ENCODE measurements around the gene COX19. TPM values are rescaled to one million over a fixed set of nuclear protein-coding genes. Genes with fewer than 3 reads are reported as not detected.
A peak's percentile ranks its signal among the peaks of the same experiment; 100 is the strongest.

Gene COX19
- total and polyA plus RNA-seq, 2 experiments from 2014 or later: 18.1 to 18.3 TPM

DNA sequence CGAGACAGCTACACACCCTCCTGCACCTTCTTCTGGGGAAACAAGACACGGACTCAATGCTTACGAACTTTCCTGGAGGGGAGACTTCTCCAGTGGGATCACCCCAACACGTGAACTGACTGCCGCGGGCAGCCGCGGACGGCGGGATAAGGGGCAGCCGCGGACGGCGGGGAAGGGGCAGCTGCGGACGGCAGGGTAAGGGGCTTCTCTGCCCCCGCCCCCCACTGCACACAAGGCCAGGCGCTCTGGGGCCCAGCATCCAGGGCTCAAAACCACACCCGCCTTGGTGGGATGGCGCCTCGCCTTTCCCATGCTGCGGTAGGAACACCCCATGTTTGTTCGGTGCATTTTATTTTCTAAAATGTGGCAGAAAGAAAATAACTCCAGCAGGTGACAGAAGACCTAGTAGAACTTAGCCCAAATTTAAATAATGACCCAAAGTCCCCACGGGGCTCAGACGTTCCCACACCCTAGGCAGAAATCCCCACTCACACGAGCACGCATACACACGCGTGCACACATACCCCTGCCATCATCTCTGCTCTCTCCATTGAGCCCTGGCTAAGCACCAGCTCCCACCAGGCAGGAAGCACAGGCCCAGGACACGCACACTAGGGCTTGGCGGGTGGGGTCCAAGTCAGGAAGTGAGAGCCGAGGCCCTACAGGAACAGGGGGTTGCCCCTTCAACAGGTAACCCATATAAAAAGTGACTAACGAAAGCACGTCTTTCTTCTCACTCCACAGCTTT lies 42.4 kb upstream of the COX19 start:
- Histone ChIP-seq H3K36me3 (no peaks in the 10 kb centered on the region), H3K9me3 (ENCODE audit: low read depth) (no peaks in the 10 kb centered on the region), H3K4me1 (ENCODE audit: low read depth) (no peaks in the 10 kb centered on the region), H3K4me3 (no peak overlapping the region), H3K27ac (no peak overlapping the region), H3K27me3 (no peaks in the 10 kb centered on the region)
- DNase-seq (ENCODE audit: low read depth in 1 of 2, low spot score in 1 of 2): no peak
- TF ChIP-seq CTCF (IDR thresholded peaks at IDR 0.05; ENCODE audit: low read depth, low read length): no peak

DNA sequence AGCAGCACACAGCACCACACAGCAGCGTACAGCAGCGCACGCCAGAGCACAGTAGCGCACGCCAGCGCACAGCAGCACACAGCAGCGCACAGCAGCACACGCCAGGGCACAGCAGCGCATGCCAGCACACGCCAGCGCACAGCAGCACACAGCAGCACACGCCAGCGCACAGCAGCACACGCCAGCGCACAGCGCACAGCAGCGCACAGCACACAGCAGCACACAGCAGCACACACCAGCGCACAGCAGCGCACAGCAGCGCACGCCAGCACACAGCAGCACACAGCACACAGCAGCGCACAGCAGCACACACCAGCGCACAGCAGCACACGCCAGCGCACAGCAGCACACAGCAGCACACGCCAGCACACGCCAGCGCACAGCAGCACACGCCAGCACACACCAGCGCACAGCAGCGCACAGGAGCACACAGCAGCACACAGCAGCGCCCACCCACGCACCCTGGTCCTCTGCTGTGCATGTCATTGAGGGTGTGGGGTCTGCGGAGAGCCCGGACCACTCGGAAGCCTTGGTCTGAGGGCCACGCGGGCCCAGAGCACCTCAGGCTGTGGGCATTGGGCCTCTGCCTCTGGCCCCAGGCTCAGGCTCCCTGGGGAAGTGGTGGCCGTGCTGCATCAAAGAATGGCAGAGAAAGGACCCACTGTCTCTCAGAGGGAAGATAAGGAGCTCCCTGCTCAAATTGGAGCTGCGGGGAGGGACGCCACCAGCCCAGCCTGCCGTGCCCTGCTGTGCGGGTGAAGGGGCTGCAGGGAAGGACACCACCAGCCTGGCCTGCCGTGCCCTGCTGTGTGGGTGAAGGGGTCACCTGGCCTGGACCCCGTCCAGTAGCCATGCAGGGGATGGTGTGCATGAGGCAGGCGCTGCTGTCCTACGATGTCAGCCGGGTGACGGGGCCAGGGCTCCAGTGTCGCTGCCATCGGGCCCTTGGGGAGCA lies 41.5 kb upstream of the COX19 start:
- H3K4me1 ChIP-seq (ENCODE audit: low read depth): no peaks in the 10 kb centered on the region
- H3K4me3 ChIP-seq: no peak overlapping the region
- no peak for TF ChIP-seq CTCF (IDR thresholded peaks at IDR 0.05; ENCODE audit: low read depth, low read length)
- no peak for DNase-seq (ENCODE audit: low read depth in 1 of 2, low spot score in 1 of 2)
- no peak overlapping the region for H3K27ac ChIP-seq
- H3K9me3 ChIP-seq (ENCODE audit: low read depth): no peaks in the 10 kb centered on the region
- no peaks in the 10 kb centered on the region for H3K27me3 ChIP-seq
- no peaks in the 10 kb centered on the region for H3K36me3 ChIP-seq

- Histone ChIP-seq H3K4me1 (ENCODE audit: low read depth) (no peaks in the 10 kb centered on the region), H3K27ac (peak overlapping the region; percentile 52), H3K9me3 (ENCODE audit: low read depth) (no peaks in the 10 kb centered on the region), H3K36me3 (no peaks in the 10 kb centered on the region), H3K27me3 (no peaks in the 10 kb centered on the region), H3K4me3 (no peak overlapping the region)
- DNase-seq (ENCODE audit: low read depth in 1 of 2, low spot score in 1 of 2): no peak
- no peak for TF ChIP-seq CTCF (IDR thresholded peaks at IDR 0.05; ENCODE audit: low read depth, low read length)
These were observed 40.1 kb upstream of the COX19 start for GRCh38 chr7:1015196-1016121.

- Histone ChIP-seq H3K4me3 (no peak overlapping the region), H3K27ac (no peak overlapping the region), H3K36me3 (no peaks in the 10 kb centered on the region), H3K27me3 (no peaks in the 10 kb centered on the region), H3K4me1 (ENCODE audit: low read depth) (no peaks in the 10 kb centered on the region), H3K9me3 (ENCODE audit: low read depth) (no peaks in the 10 kb centered on the region)
- DNase-seq (ENCODE audit: low read depth in 1 of 2, low spot score in 1 of 2): no peak
- no peak for TF ChIP-seq CTCF (IDR thresholded peaks at IDR 0.05; ENCODE audit: low read depth, low read length)
These were observed 39.3 kb upstream of the COX19 start for GRCh38 chr7:1014681-1015080.

DNA sequence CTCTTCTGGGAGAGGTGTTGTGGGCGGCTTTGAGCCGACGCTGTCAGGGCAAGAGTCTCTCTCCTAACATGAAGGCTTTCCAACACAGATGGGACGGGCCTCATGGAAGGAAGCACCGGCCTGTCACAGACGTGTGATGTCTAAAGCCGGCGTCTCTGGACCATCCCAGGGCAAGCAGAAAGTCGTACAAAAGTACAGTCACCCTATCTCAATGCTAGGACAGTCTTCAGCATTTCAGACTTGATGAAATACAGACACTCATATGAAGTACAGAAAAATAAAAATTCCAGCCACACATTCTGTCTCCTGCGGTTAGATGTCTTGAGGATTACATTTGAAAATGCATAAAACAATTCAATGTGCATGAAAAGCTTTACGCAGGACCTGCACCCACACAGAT lies 38.2 kb upstream of the COX19 start:
- no peak for DNase-seq (ENCODE audit: low read depth in 1 of 2, low spot score in 1 of 2)
- peak overlapping the region; percentile 7 for H3K27ac ChIP-seq

More for the DNA sequence above, 38.2 kb upstream of the COX19 start:
- no peaks in the 10 kb centered on the region for H3K4me1 ChIP-seq (ENCODE audit: low read depth)
- no peak overlapping the region for H3K4me3 ChIP-seq
- no peaks in the 10 kb centered on the region for H3K36me3 ChIP-seq
- TF ChIP-seq CTCF (IDR thresholded peaks at IDR 0.05; ENCODE audit: low read depth, low read length): no peak
- no peaks in the 10 kb centered on the region for H3K27me3 ChIP-seq
- H3K9me3 ChIP-seq (ENCODE audit: low read depth): no peaks in the 10 kb centered on the region

Data from cardiac muscle cell (in vitro differentiated cells and primary cell).